Astrocyte of the hippocampus (primary cell): Measurements from ENCODE around the gene KIAA1549.
"Not testable (repeated sequence)": the region's sequence is repeated elsewhere in the genome, so short reads cannot be mapped to it uniquely, and the experiment has no call there.

Experiments
- DNase-seq: peaks from one replicate; pipeline ENCODE4 v3.0.0; 2011; ENCODE audit warnings: low read depth, low spot score

Gene KIAA1549

DNA sequence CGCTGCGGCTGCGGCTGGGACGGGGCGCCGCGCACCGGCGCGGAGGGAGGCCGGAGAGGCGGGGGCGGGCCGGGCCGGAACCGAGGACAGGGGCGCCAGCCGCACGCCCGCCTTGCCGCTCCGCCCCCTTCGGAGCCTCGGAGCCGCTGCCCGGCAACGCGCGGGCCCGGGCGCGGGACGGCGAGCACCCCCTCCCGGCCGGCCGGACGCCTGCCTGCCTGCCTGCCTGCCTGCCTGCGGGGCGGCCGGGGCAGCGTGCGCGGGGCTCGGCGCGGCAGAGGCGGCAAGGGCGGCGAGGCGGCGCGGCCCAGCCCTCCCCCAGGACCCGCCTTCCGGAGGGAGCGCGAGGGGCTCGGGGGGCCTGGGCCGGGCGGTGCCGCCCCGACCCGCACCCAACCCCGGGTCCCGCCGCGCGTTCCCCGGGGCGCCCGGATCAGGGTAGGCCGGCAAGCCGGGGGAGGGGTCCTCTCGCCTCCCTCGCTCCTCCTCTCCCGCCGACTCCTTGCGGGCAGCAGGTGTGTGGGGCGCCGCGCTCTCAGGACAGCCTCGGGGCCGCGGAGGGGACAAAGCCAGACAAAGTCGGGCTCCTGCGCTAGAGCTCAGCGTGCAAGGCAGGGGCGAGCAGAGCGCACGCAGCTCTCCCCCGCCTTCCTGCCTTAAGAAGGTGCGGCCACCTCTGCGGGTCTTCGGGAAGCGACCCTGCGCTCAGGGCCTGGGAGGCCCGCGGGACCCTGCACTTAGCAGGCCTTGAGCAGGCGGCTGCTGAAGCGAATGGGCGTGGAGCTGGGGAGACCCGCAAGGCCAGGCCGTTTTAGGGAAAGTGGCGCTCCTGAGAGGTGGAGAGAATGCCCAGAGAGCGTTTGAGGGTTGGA is at the start of gene KIAA1549:
TSS of gene KIAA1549 (minus strand) at position 58 of the 872 bp plus-strand sequence. CDS start 120 bp downstream, outside the sequence.
- DNase-seq, result peak; percentile 91

DNA sequence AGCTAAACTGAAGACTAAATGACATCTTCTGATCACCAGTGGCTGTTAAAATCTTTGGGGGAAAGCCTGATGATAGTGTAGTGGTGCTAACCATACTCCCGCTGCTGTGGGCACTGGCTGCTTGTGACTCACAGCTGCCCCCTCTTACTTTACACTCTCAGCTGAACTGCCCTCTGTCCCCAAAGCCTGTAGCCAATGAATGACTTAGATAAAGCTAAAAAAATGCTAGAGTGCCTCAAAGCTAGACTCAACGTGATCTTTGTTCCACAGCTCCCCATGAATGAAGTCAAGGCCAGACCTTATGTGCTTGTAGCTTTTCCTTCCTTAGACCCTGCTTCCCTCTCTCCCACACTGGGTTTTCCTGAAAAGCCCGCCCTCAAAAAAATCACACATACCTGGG is 48.2 kb upstream of the KIAA1549 start:
- no peak for DNase-seq

DNA sequence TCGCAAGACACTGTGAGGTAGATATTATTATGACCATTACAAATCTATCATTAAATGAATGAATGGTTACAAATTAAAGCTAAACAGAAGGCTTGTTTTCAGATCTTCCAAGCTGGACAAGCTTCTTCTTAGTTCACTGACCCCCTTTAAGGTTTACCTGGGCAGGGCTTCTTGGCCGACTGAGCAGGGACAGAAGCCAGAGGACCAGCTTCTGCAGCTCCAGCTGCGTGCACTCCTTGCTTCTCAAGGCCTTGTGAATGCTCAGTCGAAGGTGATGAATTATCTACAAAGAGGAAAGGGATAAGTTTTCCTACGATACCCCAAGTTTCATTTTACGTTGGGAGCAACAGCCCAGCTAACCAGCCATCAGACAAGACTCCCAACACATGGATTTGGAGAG is 45.4 kb upstream of the KIAA1549 start:
- no peak for DNase-seq

DNA sequence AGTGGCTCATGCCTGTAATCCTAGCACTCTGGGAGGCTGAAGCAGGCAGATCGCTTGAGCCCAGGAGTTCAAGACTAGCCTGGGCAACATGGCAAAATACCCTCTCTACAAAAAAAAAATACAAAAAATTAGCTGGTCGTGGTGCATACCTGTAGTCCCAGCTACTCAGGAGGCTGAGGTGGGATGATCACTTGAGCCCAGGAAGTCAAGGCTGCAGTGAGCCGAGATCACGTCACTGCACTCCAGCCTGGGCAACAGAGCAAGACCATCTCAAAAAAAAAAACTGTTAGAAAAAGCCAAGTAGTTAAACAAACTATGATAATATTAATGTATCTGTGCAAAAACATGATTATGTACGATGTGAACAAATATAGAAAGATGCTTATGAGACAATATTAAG is 44.7 kb upstream of the KIAA1549 start:
- not testable (repeated sequence) for DNase-seq

DNA sequence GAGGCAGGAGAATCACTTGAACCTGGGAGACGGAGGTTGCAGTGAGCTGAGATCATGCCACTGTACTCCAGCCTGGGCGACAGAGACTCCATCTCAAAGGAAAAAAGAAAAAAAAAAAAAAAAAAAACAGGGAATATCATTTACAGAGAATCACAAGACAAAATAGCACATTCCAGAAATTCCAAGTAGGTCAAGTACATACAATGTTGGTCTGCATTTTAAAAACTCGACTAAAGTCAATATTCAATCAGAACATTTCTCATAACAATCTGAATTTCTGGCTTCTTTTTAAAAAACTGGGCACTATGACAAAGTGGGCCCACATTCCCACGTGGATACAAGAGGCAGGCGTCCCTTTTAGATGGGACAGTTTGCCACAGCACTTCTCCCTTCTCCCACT is 41.9 kb upstream of the KIAA1549 start:
- peak; percentile 14 for DNase-seq

DNA sequence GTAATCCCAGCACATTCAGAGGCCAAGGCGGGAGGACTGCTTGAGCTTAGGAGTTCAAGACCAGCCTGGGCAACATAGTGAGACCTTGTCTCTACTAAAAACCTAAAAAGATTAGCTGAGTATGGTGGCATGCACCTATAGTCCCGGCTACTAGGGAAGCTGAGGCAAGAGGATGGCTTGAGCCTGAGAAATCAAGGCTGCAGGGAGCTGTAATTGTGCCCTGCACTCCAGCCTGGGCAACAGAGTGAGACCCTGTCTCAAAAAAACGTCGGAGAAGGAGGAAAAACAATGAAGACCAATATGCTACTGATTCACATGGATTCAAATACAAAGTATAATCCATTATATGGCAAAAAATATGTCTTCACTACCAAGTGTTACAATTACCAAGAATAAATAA is 41.1 kb upstream of the KIAA1549 start:
- no peak for DNase-seq

DNA sequence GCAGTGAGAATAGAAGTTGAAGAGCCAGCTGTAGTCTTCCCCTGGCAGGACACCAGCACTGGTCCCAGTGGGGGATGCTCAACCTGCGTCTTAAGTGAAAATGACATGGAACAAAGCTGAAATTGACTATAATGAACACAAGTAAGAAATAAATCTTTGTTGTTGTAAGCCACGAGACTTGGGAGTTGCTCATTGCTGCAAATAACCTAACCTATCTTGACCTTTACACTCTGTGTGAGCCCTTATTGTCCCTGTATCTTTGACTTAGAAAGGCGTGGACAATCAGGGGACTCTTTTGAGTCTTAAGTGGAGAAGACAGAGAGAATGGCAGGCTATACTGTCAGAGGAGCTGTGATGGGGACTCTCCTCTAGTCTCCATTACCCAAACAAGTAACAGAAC is 37.7 kb upstream of the KIAA1549 start:
- DNase-seq, result no peak

DNA sequence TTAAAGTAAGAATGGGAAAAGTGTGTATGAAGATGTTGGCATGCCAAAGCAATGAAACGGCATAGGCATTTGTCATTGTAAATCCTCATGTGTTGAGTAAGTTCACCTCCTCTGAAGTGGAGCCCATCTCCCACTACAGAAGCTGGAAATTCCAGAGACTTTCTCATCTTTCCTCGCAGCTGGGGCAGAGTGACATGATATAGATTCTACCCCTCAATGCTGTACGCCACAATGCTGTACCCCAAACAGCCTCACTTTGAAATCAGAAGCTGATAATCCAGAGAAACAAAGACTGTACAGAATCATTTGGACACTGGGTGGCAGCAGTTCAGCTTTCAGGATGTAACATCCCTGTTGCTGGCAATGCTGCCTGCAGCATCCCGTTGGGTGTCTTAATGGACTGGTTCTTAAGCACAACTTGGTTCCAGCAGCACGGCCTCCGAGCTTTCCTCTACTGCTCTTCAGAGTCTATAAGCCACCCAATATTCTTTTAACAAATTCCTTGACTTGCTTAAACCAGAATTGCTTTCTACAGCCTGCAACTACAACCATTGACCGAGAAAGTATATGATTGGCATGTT is 35.8 kb upstream of the KIAA1549 start:
- peak; percentile 77 for DNase-seq

DNA sequence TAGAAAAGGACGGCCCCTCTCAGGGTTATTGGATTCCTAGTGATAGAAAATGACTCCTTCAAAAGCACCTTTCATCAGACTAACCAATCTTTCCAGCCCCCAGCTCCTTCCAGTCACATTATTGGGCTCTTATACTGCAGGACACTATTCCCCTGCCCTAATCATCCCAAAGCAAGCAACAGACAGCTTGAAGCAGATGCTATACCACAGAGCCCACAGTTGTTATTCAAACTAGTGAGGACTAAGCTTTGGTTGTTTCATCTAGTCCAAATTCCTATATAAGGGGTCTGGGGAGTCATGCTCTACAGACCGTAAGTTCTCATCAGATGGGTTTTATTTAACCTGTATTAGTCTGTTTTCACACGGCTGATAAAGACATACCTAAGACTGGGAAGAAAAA is 30.2 kb upstream of the KIAA1549 start:
- no peak for DNase-seq

DNA sequence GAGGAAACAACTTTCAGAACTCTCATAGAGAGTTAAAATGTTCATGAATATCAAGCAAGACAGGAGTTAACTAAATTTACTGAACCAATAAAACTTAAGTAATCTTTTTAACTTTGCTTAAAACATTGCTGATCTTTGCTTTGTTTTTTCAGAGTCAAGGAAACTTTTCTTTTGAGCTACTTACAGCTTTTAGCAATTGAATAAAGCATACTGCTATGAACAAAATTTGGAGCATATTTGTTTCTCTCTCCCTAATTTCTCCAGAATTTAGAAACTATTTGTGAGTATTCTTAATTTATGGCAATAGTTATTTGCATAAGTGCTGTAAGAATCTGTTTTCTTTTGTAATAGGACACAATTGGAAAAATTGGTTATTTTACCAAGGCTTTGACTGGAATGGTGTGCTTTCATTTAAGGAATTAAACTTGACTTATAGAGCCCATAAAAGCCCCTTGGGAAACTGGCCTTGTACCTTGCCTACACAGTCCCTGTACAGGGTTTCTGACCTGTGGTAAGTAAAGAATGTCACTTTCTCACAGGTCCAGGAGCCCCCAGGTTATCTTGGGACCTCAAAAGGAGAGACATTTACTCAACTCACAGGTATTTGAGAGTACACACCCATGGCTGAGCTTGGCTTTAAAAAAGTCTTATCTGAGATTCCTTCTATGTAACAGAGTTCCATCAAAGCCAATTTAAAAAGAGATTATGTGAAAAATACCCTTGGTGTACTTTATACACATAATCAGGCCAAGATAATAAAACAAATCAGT is 23.3 kb upstream of the KIAA1549 start:
- DNase-seq, result no peak

DNA sequence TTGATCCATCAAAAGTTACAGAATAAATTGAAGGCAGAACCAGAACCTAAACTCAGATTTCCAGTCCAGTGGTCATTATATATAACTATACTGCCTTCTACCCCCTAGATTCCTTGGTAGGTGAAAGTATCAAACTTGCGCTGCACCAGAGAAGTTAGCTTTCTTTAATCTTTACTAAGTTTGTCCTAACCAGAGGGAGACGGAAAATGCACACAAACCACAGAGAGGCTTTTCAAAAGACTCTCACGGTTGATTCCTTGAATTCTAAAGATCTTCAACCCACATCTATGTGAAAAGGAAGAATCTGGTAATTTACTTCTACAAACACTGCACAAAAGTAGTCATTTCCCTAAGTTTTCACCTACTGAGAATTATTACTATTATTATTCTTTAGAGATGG is 18.2 kb upstream of the KIAA1549 start:
- no peak for DNase-seq

DNA sequence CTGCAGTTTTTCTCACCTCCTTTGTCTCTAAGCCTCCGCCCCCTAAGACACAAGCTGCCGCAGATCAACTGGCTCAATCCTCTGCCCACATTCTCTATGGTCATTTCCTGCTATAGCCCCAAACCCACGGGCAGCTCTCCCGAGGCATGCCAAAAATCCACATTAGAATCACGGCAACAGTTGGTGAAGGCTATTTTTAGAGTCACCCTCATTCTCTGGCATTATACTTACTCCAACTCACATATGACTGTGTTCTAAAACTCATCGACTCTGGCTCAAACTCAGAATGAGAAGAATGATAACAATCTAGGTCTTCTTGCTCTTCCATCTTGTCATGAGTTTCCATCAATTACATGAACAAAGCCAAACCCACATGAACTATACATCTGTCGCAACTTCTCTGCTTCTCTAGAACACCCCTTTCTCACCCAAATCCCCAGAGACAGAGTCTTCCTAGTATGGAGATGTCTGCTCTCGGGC is 10.9 kb upstream of the KIAA1549 start:
- DNase-seq, result peak; percentile 73

DNA sequence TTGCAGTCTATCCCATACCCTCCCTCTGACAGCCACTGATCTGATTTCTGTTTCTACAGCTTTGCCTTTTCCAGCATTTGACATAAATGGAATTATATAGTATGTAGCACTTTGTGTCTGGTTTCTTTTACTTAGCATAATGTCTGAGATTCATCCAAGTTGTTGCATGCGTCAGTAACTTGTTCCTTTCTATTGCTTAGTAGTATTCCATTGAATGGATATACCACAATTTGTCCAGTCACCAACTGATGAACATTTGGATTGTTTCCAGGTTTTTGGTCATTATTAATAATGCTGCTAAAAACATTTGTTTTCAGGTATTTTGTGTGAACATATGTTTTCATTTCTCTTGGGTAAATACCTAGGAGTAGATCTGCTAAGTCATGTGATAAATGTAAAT is 6.5 kb upstream of the KIAA1549 start:
- DNase-seq, result no peak

DNA sequence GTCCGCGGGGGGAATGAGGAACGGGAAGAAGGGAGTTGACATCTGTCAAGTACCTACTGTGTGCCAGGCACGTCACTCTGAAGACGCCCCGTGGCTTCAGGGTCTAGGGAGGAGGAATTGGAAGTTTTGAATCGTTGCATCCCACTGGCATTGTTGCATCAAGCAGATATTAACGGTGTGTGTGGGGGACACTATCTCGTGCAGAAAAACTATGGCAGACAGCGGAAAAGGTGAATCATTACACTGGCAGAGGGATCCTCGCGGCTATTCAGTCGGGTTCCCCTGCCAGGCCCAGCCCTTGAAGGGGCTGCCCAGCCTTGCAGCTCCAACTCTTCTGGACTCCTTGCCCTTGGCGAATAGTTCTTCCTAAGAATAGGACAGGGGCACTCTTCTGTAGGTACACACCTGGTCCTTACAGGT is 1.0 kb upstream of the KIAA1549 start:
- DNase-seq, result no peak

DNA sequence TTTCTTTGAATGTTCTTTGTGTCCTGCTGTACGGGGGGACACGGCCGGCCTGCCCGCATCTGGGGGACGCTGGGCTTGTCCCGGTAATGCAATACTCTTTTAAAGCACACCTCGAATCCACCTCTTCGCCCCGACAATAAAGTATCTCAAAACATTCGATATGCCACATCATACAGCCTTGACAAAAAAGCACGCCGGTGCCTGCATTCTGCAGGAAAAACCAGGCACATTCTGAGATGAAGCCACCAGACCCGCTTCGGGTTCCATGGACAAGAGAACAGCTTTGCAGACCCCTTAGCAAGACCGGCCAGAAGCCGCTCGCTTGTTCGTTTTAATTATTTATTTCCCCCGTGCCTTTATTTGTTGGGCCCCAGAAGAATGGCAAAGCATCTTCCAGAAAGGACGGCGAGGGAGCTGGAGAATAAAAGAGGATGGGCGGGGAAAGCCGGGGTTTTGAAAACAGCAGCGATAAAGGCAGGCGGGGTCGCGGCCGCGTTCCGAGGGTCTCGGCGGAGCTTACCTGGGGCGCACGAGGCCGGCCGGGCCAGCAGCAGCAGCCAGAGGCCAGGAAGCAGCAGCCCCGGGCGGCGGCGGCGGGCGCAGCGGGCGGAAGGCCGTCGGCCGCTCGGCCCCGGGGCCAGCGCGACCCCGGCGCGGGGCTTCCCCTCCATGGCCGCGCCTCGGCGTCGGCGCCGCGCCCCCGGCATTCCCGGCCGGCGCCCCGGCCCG is 462 bp downstream of the KIAA1549 start:
- DNase-seq, result peak; percentile 41

DNA sequence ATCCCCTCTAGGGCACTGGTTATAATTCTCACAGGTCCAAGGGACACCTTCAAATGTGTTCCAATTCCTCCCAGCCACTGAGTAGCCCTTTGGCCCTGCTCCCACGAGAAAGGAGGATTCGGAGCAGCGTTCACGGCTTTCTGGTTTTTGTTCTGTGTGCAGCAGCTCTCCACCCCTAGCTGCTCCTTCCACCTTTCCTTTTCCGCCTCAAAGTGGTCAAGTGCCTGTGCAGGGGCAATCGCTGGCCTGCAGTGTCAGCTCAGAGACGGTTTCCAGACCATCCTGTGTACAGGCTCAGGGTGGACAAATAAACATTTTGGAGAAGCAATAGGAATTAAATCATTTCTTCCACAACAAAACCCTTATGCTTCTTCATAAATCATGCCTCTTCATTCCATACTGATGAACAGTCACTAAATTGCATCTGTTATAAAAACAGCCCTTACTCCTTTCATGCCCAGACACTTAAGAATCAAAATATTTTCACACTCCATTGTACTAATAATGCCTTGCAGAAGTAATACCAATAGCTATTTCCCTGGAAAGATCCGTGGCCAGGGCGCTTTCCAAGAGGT is 1.1 kb downstream of the KIAA1549 start:
- DNase-seq, result no peak

DNA sequence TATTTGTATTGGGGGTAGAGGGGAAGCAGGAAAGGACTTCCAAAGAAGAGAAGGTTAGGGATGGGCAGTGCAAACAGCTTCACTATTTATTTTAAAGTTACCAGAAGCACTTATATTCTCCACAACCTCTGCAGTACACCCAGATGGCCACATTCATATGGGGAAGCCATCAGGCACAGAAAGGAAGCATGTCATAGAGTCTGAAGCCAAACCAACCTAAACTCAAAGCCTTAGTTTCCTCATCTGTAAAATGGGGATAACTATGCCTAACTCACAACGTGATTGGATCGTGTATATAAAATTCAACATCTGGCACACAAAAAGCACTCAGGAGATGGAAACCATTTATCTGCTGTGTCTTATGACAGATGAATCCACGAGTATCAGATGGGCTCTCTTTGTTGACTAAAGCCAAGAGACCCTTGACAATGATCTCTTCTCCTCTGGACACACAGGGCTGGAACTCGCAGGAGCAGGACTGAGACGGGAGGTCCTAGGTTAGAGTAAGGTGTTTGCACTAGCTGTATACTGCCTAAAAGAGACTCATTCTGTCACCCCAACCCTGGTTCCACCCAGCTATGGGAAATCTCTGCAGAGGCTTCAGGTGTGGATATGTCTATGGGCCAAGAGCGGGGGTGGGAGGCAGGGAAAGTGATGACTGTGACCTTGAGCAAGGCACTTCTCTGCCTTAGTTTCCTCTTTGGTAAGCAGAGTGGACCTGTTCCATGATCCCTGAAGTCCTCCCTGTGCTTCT is 1.8 kb downstream of the KIAA1549 start:
- no peak for DNase-seq

DNA sequence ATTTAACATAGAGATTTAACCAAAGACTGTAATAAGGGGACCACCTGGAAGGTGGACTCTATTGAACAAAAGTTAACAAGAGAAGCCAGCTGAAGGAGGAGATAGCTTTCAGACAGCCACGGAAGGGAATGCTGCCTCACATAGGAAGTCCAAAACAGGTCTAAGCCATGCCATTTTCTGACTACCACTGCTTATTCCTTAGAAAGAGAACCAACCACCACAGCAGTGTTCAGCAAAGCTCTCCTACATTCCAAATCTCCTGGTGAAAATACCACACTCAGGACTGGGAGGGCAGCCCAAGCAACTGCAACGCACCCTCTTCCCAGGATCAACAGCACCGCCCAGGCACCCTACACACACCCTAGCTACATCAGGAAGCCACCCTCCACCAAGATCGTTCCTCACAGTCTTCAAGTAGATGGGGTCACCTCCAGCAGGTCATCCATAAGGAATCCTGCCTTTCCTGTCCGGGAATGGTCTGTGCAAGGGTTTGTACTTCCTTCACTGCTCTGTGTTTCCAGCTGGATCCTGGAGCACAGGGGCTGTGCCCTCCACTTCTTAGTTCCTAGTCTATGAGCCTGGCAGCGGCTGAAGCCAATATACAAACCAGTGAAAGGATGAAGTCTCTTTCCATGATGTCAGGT is 2.5 kb downstream of the KIAA1549 start:
- no peak for DNase-seq

DNA sequence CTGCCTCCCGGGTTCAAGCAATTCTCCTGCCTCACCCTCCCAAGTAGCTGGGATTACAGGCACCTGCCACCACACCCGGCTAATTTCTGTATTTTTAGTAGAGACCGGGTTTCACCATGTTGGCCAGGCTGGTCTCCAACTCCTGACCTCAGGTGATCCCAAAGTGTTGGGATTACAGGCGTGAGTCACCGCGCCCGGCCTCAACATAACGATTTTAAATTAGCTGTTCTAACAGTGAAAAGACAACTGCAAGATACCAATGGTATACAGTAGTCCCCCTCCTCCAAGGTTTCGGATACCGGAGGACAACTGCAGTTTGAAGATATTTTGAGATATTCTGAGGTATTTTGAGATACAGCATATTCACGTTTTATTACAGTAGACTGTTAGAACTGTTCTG is 5.0 kb downstream of the KIAA1549 start:
- not testable (repeated sequence) for DNase-seq
